Upper lobe of left lung (tissue), 4 donors: ENCODE measurements around the gene UBE3B.

Experiments used
- CTCF ChIP-seq, 6 experiments: fragments of 450-650 bp in 4 of 6; fragments of 200-600 bp in 2 of 6; sonication (generic) in 2 of 6; IDR thresholded peaks; one replicate each; pipeline ENCODE4 v1.5.1; 2016 to 2019; ENCODE audit warnings: antibody characterized with exemption in 6 of 6
- EP300 ChIP-seq, 4 donors: sonication (generic); formaldehyde crosslinking; IDR thresholded peaks; one replicate each; pipeline ENCODE4 v1.5.1; 2017; ENCODE audit warnings: antibody characterized with exemption in 4 of 4, control low read depth in 2 of 4
- POLR2A ChIP-seq, 4 donors: fragments of 450-650 bp; IDR thresholded peaks; one replicate each; pipeline ENCODE4 v1.5.1; 2016 to 2017; ENCODE audit warnings: antibody characterized with exemption in 4 of 4, mild to moderate bottlenecking in 2 of 4
- POLR2AphosphoS5 ChIP-seq, 2 donors: sonication (generic); formaldehyde crosslinking; IDR thresholded peaks; one replicate each; pipeline ENCODE4 v1.5.1; 2017; ENCODE audit warnings: antibody characterized with exemption in 2 of 2

- TF ChIP-seq POLR2AphosphoS5 (IDR thresholded peaks at IDR 0.05) (no peak), CTCF (IDR thresholded peaks at IDR 0.05) (no peak), EP300 (IDR thresholded peaks at IDR 0.05) (no peak), POLR2A (IDR thresholded peaks at IDR 0.05) (no peak)
These were observed 42.9 kb upstream of the UBE3B start for GRCh38 chr12:109434582-109434981.
